SHP77 treated with DMSO at 0.1 percent for 48 hours (cell line): Measurements from ENCODE around the gene TMED5.
"Not testable (repeated sequence)": the region's sequence is repeated elsewhere in the genome, so short reads cannot be mapped to it uniquely, and the experiment has no call there.

Experiments used
- DNase-seq: peaks from one replicate; lab custom pipeline; 2025; lab: John Stamatoyannopoulos, UW

TMED5 gene

DNA sequence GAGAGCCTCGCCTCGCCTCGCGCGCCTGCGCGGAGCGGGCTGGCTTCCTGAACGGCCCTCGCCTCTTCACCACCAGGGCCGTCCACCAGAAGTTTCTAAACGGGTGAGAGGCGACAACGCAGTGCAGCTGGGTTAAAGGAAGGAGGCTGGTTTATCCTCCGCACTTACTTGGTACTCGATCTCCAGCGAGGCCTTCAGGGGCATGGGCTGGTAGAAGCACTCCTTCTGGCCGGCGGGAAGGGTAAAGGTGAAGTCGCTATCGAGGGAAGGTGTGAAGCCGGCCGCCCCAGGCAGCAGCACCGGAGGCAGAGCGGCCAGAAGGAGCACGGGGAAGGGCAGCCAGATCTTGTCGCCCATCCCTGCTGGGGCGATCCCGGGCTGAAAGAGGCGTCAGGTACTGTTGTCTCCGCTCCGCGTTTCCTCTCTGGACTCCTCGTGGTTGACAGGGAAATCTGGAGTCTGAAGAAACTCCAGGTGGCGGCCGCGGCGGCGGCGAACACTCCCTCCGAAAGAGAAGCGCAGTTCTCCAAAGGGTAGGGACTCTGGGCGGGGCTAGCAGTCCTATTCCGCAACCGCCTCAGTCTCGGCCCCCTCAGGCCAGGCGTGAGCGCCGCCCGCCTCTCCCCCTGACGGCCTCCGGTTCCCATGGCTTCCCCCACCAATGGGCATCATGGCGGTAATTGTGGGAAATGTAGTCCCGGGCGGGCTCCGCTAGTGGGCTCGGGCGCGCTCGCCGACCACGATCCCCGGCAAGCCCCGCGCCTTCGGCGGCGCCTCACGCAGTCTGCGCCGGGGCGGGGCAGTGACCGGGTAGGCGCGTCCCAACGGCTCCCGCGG is at the start of gene TMED5:
Gene TMED5, minus strand, starts transcription at position 528 of the 837 bp plus-strand sequence. Its CDS starts 171 bp downstream, at position 357.
- DNase-seq: peak; percentile 93

DNA sequence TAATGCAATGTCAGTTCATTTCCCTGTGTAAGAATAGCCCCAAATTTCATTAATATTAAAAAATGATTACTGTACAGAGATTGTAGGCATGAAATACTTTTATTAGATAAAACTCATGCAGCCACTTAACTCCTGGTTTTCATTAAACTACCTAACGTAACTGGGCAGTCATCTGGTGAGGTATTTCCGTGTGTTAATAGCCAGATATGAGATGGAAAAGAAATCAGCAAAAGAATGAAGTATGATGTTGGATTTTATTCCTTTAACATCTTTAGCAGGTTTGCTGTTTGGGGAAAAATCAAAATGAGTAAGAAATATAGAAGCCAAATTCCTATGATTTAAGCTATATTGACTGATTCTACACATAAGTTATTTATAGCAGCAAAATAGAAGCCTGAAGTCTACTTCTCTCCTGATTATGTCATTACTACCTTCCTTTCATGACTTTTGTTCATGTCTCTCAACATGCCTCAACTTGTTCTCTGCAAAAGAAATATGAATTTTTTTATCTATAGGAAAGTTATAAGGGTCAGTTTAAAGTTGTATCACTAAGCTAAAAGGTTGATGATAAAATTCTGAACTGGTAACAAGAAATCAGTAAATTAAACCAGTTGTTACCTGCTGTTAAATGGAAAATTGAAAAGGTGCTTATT is 42.9 kb upstream of the TMED5 start:
- DNase-seq: no peak

DNA sequence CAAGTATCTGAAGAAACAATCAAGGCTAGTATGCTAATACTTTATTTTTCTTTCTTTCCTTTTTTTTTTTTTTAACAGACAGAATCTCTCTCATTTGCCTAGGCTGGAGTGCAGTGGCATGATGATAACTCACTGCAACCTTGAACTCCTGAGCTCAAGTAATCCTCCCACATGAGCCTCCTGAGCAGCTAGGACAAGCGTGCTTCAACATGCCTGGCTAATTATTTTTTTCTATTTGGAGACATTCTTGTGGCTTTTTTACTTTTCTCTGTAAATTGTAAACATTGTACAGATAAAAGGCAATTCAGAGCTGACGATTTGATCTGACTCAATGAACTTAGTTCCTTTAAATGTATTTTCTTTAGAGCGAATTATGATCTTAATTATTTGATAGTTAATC is 41.7 kb upstream of the TMED5 start:
- no peak for DNase-seq

DNA sequence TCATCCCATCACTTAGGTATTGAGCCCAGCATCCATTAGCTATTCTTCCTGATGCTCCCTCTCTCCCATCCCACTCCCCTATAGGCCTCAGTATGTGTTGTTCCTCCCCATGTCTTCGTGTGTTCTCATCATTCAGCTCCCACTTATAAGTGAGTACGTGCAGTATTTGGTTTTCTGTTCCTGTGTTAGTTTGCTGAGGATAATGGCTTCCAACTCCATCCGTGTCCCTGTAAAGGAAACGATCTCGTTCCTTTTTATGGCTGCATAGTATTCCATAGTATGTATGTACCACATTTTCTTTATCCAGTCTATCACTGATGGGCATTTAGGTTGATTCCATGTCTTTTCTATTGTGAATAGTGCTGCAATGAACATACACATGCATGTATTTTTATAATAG is 40.5 kb upstream of the TMED5 start:
- not testable (repeated sequence) for DNase-seq

DNA sequence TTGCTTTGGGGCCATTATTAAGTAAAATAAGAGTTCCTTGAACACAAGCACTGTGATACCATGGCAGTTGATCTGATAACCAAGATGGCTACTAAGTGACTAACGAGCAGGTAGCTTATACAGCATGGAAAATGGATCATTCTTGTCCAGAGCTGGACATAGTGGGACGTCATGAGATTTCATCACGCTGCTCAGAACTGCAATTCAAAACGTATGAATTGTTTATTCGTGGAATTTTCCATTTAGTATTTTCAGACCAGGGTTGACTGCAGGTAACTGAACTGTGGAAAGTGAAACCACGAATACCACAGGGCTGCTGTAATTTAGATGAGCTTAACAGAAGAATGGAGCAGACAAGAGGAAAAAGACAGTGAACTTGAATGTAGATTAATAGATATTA is 39.2 kb upstream of the TMED5 start:
- no peak for DNase-seq

DNA sequence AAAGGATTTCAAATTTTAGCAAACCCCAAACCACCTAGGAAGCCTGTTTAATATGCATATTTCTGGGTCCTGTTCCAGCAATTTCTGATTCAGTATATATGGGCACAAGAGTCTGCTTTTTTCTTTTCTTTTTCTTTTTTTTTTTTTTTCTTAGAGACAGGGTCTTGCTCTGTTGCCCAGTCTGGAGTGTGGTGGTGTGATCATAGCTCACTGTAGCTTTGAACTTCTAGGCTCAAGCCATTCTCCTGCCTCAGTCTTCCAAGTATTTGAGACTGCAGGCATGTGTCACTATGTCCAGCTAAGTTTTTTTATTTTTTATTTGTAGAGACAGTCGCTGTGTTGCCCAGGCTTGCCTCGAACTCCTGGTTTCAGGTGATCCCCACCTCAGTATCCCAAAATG is 35.1 kb upstream of the TMED5 start:
- DNase-seq: no peak

DNA sequence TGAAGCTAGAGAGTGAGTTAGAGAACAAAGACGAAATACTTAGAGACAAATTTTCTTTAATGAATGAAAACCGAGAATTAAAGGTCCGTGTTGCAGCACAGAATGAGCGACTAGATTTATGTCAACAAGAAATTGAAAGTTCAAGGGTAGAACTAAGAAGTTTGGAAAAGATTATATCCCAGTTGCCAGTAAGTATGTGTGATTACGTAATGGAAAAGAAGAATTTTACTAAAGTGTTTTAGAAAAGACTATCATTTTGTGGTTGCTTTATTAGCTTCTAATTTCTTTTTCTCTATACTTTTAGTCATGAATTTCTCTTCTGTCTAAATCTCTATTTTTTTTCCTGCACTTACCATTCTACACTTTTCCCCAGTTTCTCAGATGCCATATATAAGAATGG is 27.0 kb upstream of the TMED5 start:
- DNase-seq: no peak

DNA sequence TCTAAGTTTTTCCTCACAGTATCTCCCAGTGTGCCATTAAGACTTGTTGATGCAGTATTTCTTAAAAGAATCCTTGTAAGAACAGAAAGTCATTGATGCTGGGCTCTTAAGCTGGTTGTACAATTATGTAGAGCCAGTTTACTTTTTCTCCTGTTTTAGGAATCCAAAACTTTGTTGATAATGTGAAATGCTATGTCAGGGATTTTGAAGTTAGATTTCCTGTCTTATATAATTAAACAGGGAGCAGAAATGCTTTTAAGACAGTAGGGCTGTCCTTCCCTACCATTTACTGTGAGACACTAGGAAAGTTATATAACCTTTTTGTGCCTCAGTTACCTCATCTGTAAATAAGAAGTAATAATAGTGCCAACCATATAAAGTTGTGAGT is 26.3 kb upstream of the TMED5 start:
- DNase-seq: no peak

DNA sequence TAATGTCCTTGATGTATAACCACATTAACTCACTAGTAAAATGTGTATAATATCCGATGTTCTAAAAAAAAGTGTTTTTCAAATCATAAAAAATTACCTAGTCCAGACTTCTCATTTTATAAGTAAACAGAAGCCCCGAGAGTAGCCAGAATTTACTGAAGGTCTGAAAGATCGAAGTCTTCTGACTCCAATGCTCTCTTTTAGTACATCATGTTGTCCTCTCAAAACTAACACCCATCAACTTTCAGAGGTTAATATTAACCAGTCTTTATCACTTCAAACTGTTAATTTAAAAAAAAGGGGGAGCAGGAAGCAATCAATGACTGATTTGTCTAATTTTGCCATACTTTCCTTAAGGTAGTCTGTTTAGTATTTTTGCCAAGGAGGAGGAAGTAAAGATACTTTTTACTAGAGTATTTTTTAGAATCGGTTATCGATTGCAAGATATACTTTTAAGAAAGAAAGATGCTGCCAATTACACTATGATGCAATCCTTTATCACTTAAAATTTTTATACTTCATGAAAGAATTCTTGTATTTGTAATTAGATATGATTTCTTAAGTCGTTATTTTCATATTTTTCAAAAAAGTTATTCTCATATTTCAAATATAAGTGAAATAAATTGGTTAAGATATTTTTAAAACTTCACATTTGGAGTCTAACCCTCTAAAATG is 25.8 kb upstream of the TMED5 start:
- no peak for DNase-seq

DNA sequence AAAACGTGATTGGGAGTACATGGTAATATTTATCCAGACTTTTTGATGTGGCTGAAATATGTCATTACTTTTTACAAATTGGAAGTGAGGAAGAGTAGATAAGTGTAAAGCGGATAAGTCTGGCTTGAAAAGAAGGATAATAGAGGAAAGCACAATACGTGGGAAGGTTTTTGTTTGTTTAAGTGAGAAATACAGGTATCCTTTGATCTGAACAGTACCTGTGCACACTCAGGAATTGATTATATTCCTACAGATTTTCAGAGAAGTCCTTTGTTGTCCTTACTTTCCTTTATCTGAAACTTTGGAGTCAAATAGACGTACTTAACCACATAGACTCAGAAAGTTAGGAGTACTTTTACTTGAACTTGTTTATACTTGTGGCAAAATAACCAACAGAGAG is 20.5 kb upstream of the TMED5 start:
- no peak for DNase-seq

DNA sequence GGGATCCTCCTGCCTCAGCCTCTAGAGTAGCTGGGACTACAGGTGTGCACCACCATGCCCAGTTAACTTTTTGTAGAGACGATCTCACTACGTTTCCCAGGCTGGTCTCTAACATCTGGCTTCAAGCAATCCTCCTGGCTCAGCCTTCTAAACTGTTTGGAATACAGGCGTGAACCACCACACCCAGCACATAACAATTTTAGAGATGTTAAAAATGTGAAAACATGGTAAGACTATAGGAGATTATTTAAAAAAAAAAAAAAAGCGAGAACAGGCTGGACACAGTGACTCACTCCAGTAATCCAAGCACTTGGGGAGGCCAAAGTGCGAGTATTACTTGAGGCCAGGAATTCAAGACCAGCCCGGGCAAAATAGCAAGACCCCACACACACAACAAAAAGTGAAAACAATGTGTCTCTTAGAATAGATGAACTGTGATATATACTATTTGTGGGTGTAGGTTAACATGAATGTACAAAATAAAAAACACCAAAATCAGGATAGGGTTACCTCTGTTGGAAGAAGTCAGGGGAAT is 19.9 kb upstream of the TMED5 start:
- no peak for DNase-seq

DNA sequence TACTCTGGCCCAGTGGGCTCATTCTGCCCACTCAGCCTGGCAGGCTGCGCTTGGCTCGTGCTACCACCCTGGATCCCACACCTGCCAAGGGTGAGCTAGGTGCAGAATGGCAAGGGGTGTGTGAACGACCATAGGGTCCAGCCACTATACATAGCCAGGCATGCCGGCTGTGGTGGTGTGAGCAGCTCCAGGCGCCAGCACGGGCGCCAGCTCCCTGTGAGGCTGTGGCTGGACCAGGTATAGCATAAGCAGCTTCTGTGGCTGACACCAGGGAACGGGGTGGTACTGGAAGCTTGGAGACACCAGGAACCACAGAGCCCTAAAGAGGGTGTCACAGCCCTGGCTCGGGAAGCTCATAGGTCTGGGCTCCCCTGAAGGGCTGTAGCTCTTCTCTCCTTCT is 18.9 kb upstream of the TMED5 start:
- no peak for DNase-seq

DNA sequence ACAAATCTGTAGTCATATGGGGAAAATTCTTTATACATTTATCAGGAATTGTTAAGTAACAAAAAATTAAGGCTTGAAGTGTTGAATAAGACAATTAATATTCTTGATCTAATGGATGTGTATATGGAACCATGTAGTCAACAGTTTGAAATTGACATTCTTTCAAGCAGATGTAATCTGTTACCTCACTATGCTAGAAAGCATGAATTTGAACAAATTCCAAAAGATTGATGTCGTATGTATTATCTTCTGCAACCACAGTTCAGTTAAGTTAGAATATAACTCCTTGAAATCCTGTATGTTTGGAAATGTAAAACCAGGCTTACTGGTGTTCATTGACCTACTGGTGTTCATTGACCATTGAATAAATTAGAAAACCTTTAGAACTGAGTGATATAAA is 16.4 kb upstream of the TMED5 start:
- no peak for DNase-seq

DNA sequence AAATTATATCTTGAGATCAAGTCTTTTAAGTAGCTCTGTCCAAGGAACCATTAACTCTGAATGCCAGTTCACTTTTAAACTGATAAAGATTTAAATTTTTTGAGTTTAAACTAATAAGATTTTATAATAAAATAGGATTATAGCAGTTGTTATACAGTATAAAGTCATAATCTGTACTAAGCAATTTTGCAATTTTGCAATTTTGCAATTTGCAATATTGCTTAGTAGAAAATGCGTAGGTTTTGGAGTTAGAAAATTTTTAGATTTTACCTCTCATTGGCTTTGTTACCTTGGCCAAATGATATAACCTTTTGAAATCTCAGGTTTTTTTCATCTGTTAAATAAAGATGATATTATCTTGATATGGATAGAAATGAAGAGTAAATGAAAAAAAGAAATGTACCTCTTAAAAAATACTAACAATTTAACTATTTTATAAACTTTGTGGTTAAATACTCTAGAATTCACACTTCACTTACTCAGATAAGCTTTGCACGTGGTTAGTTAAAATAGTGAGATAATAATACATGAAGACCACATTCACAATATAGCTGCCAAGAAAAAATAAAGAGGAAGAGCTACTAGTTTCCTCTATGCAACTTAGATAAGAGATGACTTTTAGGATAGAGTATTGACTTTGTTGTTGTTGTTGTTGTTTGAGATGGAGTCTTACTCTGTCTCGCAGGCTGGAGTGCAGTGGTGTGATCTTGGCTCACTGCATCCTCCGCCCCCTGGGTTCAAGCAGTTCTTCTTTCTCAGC is 14.2 kb upstream of the TMED5 start:
- DNase-seq: no peak

DNA sequence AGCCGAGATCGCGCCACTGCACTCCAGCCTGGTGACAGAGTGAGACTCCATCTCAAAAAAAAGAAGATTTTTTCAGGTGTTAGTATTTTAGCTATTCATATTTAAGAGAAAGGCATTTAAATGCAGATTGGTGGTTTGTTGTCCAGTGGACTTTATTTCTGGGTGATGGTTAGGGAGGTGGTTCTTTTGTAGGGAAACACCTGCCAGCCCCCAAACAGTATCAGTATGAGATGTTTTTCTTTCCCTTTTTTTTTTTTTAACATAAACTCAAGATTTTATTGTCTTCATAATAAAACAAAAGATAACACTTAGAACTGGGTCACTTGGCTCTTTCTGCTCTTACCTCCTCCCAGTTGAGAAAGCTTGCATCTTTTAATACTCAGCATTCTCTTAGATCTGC is 10.2 kb upstream of the TMED5 start:
- DNase-seq: no peak

DNA sequence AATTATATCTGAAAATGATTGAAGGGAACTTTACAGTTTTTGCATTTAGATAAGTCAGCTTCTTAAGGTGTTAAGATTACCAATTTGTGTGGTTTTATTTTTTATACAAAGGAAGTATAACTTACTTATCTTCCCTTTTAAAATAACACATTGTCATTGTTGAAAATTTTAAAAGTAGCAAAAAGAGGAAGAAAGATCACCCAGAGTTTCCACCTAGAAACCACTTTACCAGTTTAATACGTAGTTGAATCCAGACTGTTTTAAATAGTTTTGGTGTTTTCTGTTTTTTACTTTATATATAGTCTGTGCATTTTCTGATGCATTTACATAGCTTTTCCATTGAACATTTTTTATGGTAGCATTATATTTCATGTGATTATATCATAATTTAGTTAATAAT is 6.5 kb upstream of the TMED5 start:
- DNase-seq: no peak

DNA sequence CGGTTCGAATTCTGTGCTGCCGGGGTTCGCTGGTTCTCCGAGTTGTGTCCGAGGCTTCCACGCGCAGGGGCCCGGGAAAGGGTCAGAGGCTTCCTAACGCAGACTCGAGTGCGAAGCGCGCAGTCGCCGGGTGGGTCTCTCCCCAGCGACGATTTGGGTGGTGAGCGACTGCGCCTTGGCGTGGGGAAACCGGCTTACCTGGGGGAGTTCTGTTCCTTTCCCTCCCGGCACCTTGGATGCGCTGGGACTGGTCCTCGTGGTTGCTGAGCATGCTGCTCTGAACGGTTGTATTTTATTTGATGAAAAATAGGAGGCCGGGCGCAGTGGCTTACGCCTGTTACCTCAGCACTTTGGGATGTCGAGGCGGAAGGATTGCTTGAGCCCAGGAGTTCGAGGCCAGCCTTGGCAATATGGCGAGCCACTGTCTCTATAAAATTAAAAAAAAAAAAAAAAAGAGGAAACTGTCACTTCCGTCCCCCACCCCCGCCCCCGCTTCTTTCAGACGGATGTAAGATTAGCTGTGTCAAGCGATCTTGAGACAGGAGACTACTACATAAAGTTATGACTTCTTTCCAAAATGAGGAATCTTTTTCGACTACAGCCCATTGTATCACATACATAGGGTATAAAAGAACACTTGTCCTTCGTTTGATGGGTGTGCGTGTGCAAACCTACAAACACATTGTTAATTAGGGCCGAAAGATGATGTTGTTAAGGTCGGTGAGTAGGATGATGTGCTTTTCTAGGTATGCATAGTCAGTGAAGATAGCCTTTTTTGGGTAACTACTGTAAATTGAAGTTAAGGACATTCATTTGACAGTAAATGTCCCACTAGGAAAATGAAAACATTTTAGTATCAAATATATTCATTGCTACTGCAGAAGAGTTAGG is 755 bp upstream of the TMED5 start, which contains the start of gene CCDC18:
Gene CCDC18, plus strand, starts transcription at position 2 of the 891 bp plus-strand sequence. CDS start 2,638 bp downstream, outside the sequence.
- no peak for DNase-seq

DNA sequence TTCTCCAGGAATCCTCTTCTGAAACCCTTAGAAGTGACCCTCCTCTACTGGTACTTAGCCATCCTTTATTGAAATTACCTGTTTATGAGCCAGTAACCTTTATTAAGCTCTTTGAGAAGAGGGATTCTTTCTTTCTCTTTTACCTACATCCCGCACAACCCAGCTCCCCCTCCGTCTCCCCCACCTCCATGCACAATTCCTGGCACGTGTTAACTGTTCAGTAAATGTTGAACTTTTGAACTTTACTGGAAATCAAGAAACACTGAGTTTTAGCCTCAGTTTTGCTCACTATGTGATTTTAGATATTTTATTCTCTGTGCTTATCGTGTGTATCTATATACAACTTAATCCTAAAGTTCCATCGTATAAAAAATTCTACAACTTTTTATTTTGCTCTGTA is 1.8 kb downstream of the TMED5 start:
- no peak for DNase-seq

DNA sequence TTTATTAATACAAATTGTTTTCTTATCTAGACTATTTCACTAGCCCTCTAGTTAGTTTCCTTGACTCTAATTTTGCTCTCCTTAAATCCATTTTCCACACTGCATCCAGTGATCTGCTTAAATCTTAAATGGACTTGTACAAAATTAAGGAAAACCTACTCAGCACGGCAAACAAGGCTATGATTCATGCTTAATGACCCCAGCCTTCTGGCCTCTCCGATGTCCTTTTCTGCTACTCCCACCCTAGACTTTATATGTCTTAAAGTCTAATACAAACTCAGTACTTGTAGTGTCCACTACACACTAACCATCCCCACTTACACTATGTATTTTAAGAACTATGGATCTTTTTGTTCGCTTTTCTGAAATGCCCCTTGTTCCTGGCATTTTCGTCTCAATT is 2.2 kb downstream of the TMED5 start:
- no peak for DNase-seq

DNA sequence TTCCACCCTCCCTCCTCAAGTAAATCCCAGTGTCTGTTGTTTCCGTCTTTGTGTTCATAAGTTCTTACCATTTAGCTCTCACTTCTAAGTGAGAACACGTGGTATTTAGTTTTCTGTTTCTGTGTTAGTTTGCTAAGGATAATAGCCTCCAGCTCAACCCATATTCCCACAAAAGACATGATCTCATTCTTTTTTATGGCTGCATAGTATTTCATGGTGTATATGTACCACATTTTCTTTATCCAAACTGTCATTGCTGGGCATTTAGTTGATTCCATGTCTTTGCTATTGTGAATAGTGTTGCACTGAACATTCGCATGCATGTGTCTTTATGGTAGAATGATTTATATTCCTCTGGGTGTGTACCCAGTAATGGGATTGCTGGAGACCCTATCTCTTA is 5.6 kb downstream of the TMED5 start:
- DNase-seq: not testable (repeated sequence)

DNA sequence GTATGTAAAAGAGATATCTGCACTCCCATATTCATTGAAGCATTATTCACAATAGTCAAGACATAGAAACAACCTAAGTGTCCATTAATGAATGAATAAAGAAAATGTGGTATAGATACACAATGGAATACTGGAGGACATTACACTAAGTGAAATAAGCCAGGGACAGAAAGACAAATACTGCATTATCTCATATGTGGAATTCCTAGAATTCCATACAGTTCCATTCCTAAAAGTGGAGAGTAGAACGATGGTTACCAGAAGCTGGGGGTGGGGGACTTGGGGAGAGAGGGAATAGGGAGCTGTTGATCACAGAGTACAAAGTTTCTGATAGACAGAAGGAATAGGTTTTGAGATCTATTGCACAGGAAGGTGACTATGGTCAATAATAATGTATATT is 7.4 kb downstream of the TMED5 start:
- DNase-seq: no peak
